Astrocyte of the spinal cord (primary cell): Measurements from ENCODE around the gene COL4A6.

Source experiments
- DNase-seq: peaks from one replicate; pipeline ENCODE4 v3.0.0; 2011; ENCODE audit warnings: low read depth, low spot score
- H3K4me3 ChIP-seq: 2 replicates; pipeline ENCODE4 v1.5.1; 2011; ENCODE audit warnings: low read depth, mild to moderate bottlenecking, low read length, moderate library complexity
- CTCF ChIP-seq: IDR thresholded peaks from 2 replicates; pipeline ENCODE4 v1.5.1; 2012; ENCODE audit warnings: low read depth, mild to moderate bottlenecking, low read length, inconsistent platforms
- in situ Hi-C: cut with HindIII; loops from 2 replicates; pipeline ENCODE4 v1.10.0; 2017; ENCODE audit warnings: low sequenced_read_pairs

COL4A6 gene

DNA sequence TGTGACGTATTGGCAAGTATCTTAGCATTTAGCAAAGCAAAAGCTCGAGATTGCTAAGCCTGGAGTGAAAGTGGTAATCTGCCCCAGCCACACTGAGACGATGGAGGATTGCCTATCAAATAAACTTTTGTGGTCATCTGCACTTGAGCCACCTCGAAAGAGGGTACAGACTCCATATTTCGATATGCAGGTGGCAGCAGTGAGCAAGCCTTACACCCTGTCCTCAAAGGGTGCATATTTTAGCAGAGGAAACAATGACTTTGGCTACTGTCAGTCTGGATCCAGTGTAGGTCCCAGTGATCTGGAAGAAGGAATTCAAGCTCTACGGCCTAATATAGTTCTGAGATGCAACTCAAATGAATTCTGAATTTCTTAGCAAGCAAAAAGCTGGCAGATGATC, 192.8 kb downstream of the COL4A6 start:
- in situ Hi-C loops = no loop called here

GRCh38 chrX:108235986-108236385, 202.2 kb downstream of the COL4A6 start:
- no peak overlapping the region for H3K4me3 ChIP-seq
- TF ChIP-seq CTCF = no peak
- DNase-seq = no peak
- in situ Hi-C loops = no loop called here

More for the DNA sequence above, 192.8 kb downstream of the COL4A6 start:
- peak; percentile 2 for TF ChIP-seq CTCF
- H3K4me3 ChIP-seq = no peak overlapping the region
- DNase-seq = no peak

GRCh38 chrX:108230574-108230973, 207.6 kb downstream of the COL4A6 start:
- no peak for TF ChIP-seq CTCF
- H3K4me3 ChIP-seq = no peak overlapping the region
- DNase-seq = no peak
- in situ Hi-C loops = no loop called here

GRCh38 chrX:108224727-108225621, 213.2 kb downstream of the COL4A6 start:
- TF ChIP-seq CTCF = peak; percentile 58
- in situ Hi-C loops = no loop called here

DNA sequence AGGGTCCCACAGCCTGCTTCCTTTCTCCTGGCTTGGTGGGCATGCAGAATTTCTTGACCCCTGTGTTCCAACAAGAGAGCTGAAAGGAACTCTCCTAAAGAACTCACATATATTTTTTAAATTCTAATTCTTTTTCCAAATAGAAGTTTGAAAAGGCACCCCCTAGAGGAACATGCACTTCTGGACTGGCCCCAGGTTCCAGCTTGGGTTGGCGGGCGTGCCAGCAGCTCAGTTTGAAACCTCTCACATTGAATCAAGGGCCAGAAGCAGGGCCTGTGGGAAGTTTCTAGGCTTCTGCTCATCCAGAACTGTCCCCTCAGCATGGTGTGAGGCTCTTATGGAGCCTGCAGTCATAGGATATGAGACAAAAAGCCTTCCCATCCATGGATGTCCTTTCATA, 214.0 kb downstream of the COL4A6 start:
- H3K4me3 ChIP-seq = no peak overlapping the region
- DNase-seq = peak; percentile 4
- in situ Hi-C loops = no loop called here
- TF ChIP-seq CTCF = no peak

More at GRCh38 chrX:108224727-108225621, 213.2 kb downstream of the COL4A6 start:
- DNase-seq = peak; percentile 51
- H3K4me3 ChIP-seq = no peak overlapping the region

DNA sequence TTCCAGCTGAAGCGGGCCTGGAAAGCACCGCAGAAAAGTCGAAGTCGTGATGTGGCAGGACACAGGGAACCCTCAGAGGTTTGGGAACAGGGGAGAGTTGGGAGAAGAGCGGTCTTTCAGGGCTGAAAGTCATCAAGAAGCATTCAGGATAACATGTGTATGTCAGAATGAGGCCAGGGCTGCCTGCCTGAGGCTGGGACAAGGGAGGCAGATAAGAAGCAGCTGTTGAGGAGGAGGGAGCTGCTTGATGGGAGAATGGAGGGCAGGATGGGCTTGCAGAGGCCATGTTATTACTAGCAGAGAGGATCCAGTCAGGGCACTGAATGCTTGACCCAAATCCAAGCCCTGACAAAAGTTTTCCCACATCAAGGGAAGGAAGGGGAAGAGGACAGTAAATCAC, 214.6 kb downstream of the COL4A6 start:
- no peak for TF ChIP-seq CTCF
- no peak for DNase-seq

More for the DNA sequence above, 214.6 kb downstream of the COL4A6 start:
- in situ Hi-C loops = no loop called here
- H3K4me3 ChIP-seq = no peak overlapping the region
